Measurements from ENCODE around the gene PANK2.
"Not testable (repeated sequence)": the region's sequence is repeated elsewhere in the genome, so short reads cannot be mapped to it uniquely, and the experiment has no call there.

The PANK2 gene

DNA sequence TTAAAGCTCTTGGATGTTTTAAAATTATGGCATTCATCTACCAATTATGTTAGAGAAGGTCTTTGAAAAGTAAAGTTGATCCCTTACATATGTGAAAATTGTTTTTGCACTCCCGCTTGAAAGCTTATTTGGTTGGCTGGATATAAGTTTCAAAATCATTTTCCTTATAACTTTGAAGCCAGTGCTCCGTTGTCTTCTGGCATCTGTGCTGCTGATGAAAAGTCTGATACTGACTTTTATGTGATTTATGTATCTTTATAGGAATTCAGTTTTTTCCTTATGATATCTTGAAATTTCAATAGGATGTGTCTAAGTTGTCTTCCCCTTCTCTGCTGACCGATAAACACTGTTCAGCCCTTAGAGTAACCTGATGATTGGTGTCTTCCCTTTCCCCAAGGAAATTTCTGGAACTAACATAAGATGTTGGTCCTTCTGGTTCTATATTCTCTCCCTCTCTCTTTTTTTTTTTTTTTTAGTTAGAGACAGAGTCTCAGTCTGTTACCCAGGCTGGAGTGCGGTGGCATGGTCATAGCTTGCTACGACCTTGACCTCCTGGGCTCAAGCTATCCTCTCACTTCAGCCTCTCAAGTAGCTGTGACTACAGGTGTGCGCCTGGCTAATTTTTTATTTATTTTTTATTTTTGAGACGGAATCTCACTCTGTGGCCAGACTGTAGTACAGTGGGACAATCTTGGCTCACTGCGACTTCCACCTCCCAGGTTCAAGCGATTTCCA lies 12.7 kb downstream of the PANK2 start:
- no peak for DNase-seq (ENCODE audit: low read depth)

GRCh38 chr20:3902446-3902845 lies 13.3 kb downstream of the PANK2 start:
- no peak for DNase-seq (ENCODE audit: low read depth)

DNA sequence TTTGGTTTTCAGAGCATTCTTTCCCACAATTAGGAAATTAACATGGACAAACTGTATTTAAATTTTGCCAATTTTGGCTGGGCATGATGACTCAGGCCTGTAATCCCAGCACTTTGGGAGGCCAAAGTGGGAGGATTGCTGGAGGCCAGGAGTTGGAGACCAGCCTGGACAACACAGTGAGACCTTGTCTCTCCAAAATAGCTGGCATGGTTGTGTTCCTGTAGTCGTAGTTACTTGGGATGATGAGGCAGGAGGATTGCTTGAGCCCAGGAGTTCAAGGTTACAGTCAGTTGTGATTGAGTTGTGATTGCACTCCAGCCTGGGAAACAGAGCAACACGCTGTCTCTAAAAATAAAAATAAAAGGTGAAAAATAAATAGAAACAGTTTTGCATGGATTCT lies 15.0 kb downstream of the PANK2 start:
- no peak for DNase-seq (ENCODE audit: low read depth)

- no peak for DNase-seq (ENCODE audit: low read depth)
Observed at GRCh38 chr20:3904857-3905256, 15.7 kb downstream of the PANK2 start.

DNA sequence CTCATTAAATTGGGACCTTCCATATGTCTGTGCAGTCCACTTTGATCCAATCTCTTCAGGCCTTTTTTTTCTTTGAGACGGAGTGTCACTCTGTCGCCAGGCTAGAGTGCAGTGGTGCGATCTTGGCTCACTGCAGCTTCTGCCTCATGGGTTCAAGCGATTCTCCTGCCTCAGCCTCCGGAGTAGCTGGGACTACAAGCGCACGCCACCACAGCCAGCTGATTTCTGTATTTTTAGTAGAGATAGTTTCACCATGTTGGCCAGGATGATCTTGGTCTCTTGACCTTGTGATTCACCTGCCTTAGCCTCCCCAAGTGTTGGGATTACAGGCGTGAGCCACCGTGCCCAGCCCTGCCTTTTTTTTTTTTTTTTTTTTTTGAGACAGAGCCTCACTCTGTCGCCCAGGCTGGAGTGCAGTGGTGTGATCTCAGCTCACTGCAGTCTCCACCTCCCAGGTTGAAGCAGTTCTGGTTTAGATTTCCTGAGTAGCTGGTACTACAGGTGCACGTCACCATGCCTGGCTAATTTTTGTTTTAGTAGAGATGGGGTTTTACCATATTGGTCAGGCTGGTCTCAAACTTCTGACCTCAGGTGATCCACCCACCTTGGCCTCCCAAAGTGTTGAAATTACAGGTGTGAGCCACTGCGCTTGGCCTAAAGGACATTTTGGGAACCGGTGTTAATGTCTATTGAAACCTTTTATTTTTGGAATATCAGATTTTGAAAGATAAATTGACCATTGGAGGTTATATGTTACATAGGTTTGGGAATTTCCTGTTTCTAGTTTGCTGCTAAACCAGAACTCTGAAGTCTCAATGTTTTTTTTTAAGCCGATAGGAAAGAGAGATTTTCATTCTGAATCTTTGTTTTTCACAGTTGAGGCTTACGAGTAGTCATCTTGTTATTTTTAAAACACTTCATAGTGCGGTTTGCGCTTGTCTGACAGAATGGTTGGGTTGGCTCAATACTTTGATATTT lies 17.8 kb downstream of the PANK2 start:
- DNase-seq (ENCODE audit: low read depth), result not testable (repeated sequence)

DNA sequence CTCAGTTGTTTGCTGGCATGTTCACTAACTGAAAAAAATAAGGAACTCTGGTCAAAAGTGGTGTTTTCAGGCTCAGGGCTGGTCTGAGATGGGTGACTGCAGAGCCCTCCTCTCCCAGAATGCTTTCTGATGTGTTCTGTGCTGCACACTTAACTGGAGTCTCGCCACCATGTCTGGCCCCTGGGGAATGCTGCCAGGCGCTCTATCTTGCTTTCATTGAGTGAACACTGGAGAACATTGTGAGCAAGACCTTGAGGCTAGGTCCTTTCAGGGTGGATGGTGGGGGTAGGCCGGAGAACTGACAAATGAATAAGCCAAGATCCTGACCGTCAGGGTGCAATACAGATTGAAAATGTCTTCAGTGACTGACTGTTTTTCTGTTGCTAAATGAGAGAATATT lies 19.5 kb downstream of the PANK2 start:
- no peak for DNase-seq (ENCODE audit: low read depth)

GRCh38 chr20:3909952-3910366 lies 20.8 kb downstream of the PANK2 start:
- no peak for DNase-seq (ENCODE audit: low read depth)

GRCh38 chr20:3910853-3911252 lies 21.7 kb downstream of the PANK2 start:
- DNase-seq (ENCODE audit: low read depth), result no peak

GRCh38 chr20:3911956-3912355 lies 22.8 kb downstream of the PANK2 start:
- no peak for DNase-seq (ENCODE audit: low read depth)

GRCh38 chr20:3914446-3914845 lies 25.3 kb downstream of the PANK2 start:
- DNase-seq (ENCODE audit: low read depth), result no peak

DNA sequence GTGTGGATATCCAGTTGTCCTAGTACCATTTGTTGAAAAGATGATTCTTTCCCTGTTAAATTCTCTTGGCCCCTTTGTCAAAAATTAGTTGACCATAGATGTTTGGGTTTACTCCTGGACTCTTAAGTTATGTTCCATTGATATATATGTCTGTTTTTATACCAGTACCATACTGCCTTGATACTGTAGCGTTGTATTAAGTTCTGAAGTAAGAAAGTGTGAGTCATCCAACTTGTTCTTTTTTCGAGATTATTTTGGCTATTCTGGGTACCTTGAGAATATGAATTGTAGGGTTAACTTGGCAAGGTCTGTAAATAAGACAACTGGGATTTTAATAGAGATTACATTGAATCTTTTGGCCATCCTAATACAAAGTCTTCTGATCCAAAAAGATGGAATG lies 26.5 kb downstream of the PANK2 start:
- no peak for DNase-seq (ENCODE audit: low read depth)

DNA sequence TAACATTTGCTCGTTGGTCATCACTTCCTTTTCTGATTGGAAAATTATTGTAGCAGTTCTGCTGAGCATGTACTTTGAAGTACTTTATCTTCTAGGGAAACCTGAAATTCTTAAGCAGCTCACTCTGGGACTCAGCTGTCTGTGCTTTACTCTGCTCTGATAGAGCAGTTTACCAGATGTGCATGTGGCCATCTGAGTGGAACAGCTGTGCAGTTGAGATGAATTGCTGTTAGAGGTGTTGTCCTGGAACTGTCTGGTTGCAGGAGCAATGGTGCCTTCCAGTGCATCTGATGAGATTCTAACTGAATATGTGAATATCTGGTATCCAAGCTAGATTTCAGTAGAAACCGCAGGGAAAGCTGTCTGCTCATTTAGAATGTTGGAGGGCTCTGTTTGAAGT lies 27.2 kb downstream of the PANK2 start:
- DNase-seq (ENCODE audit: low read depth), result no peak

DNA sequence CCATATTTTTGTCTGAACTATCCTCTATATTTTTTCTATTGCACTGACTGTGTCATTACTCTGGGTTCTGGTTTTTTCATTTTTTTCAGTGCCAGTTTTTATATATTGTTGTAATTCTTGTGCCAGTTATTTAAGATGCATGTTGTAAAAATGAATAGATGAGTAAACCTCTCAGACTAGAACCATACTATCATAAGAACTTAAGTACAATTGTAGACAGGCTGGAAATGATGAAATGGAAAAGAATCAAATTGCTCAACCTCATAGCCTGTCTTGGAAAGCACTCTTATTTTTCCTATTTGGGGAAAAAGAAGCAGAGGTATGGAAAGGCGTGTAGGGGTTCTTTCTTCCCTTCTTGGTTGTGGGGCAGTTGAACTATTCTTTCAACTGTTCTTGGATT lies 30.2 kb downstream of the PANK2 start:
- no peak for DNase-seq (ENCODE audit: low read depth)

GRCh38 chr20:3922223-3922982 lies 33.2 kb downstream of the PANK2 start:
- DNase-seq (ENCODE audit: low read depth), result no peak

DNA sequence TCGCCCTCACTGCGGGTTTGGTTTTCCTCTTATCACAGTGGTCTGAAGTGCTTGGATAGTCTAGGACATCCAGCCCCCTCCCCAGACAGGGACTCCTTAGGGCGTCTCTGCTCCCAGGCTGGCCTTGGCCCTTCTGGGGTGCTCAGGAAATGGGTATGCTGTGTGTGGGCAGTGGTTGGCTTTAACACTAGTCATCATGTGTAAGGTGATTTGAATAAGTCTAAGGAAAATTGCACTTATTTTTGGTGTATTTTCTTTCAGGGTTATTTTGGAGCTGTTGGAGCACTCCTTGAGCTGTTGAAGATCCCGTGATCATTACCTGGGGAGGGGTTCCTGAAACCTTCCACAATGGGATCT lies 33.8 kb downstream of the PANK2 start:
- no peak for DNase-seq (ENCODE audit: low read depth)

DNA sequence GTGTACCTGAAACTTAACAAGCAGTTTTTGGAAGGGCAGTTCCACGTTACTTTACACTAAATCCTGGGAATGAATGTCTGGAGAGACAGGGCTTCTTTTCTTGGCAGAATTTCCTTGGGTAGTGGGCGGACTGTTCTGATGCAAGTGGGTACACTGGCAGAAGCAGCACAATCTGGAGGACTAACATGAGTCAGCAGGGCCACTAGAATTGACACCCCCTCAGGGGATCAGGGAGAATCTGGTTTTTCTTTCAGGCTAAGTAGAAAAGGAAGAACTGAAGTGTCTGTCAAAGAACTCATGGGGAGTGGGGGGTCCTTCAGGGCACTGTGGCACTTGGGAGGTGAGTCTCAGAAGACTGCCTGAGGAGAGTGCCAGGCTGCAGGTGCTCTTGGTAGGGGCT lies 34.6 kb downstream of the PANK2 start:
- no peak for DNase-seq (ENCODE audit: low read depth)

- DNase-seq (ENCODE audit: low read depth), result no peak
Observed at GRCh38 chr20:3924304-3925112, 35.3 kb downstream of the PANK2 start.

- no peak for DNase-seq (ENCODE audit: low read depth)
Observed at GRCh38 chr20:3925113-3925695, 36.0 kb downstream of the PANK2 start.

DNA sequence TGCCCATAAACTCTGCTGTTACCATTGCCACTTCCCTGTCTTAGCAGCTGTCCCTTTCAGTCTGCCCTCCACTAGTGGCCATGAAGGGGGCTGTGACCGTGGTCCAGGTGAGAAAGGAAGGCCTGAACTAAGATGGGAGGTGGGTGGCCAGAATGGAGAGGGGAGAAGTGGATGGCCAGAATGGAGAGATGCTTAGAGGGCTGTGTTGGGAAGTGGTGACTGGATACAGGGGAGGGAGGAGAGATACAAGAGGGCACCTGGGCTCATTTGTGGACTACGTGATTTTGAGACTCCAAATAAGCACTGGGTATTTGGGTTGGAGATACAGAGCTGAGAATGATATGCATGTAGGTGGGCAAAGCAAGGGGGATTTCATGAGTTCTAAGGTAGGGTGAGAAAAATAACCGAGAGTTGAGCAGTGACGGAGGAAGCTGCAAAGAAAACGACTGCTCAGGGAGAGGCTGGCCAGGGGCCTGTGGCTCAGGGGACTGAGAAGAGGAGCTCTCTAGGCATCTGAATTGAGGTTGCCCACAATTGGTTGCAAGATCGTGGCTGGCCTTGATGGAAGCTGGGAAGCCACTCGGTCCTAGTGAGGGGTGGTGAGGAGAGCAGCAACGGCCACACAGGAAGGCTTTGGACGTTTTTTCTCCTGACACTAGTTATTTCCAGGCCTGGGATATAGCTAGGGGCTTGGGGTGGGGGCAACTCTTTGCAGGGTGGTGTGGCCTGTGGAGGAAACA lies 36.9 kb downstream of the PANK2 start:
- DNase-seq (ENCODE audit: low read depth), result no peak

- DNase-seq (ENCODE audit: low read depth), result no peak
Observed at GRCh38 chr20:3927486-3928291, 38.5 kb downstream of the PANK2 start.
